H1 (cell line): ENCODE measurements around the gene ZNF528. TPM values are rescaled to one million over a fixed set of nuclear protein-coding genes. Genes with fewer than 3 reads are reported as not detected.

Source experiments
- CTCF ChIA-PET: fragments of 300-600 bp; sonication (Branson Sonifier 250); formaldehyde crosslinking; loops from one replicate; lab custom pipeline; 2021; ENCODE audit not compliant: partially characterized antibody; lab: Charles Lee
- POLR2A ChIA-PET: fragments of 300-600 bp; sonication (Branson Sonifier 250); formaldehyde crosslinking; loops from one replicate; lab custom pipeline; 2021; ENCODE audit warnings: inconsistent platforms; ENCODE audit not compliant: partially characterized antibody; lab: Charles Lee
- DNase-seq, 2 experiments: peaks; one replicate each; pipeline versions ENCODE4 v3.0.0 to v3.0.0-alpha.2; 2010 to 2022; ENCODE audit warnings: low spot score in 2 of 2, low read depth in 1 of 2, mixed read lengths in 1 of 2
- FAIRE-seq: peaks from 2 replicates; lab custom pipeline; 2011; peaks lifted over from hg19 to GRCh38; lab: Jason Lieb, UNC
- H2AFZ ChIP-seq: 2 replicates; pipeline ENCODE4 v1.8.1; 2012; ENCODE audit warnings: low read length, inconsistent platforms
- H2AK5ac ChIP-seq: 2 replicates; pipeline ENCODE4 v1.6.1; 2013; ENCODE audit warnings: low read depth, low read length
- H2BK120ac ChIP-seq: replicated peaks from 2 replicates; pipeline ENCODE3; 2013; ENCODE audit warnings: low read depth, low read length, inconsistent platforms
- H2BK12ac ChIP-seq: 2 replicates; pipeline ENCODE4 v1.6.1; 2013; ENCODE audit warnings: low read depth, low read length
- H2BK15ac ChIP-seq: 2 replicates; pipeline ENCODE4 v1.6.1; 2013; ENCODE audit warnings: low read length
- H2BK20ac ChIP-seq: 2 replicates; pipeline ENCODE4 v1.6.1; 2013; ENCODE audit warnings: low read length
- H2BK5ac ChIP-seq: 2 replicates; pipeline ENCODE4 v1.6.1; 2013; ENCODE audit warnings: low read depth, low read length
- H3K14ac ChIP-seq: 2 replicates; pipeline ENCODE4 v1.6.1; 2013; ENCODE audit warnings: inconsistent platforms; ENCODE audit not compliant: insufficient read length
- H3K18ac ChIP-seq: 2 replicates; pipeline ENCODE4 v1.6.1; 2013; ENCODE audit warnings: low read length; ENCODE audit errors: extremely low read depth
- H3K23ac ChIP-seq: 2 replicates; pipeline ENCODE4 v1.6.1; 2013; ENCODE audit warnings: inconsistent platforms; ENCODE audit not compliant: insufficient read length
- H3K23me2 ChIP-seq: 2 replicates; pipeline ENCODE4 v1.6.1; 2013; ENCODE audit warnings: low read depth, low read length
- H3K27ac ChIP-seq: 2 replicates; pipeline ENCODE4 v1.6.1; 2011; ENCODE audit warnings: low read depth, low read length, inconsistent platforms
- H3K27me3 ChIP-seq, 4 experiments: replicated peaks in 1 of 4; 1 replicate in 1 of 4; 2 replicates in 3 of 4; pipeline versions ENCODE4 v1.6.1 to v1.8.1; 2011 to 2013; ENCODE audit warnings: low read length in 3 of 4, mild to moderate bottlenecking in 3 of 4, inconsistent platforms in 2 of 4, mixed read lengths in 2 of 4, moderate library complexity in 1 of 4; ENCODE audit not compliant: control insufficient read depth in 3 of 4, insufficient read depth in 3 of 4; ENCODE audit errors: extremely low read depth in 1 of 4
- H3K36me3 ChIP-seq, 4 experiments: 2 replicates each; pipeline versions ENCODE4 v1.6.1 to v1.8.1; 2011 to 2013; ENCODE audit warnings: mild to moderate bottlenecking in 4 of 4, low read length in 3 of 4, moderate library complexity in 2 of 4, control low read depth in 1 of 4, inconsistent platforms in 1 of 4; ENCODE audit not compliant: insufficient read depth in 4 of 4, control insufficient read depth in 2 of 4
- H3K4ac ChIP-seq: replicated peaks from 2 replicates; pipeline ENCODE3; 2013; ENCODE audit warnings: low read length, low read depth, mixed read lengths, inconsistent platforms; ENCODE audit not compliant: insufficient read length
- H3K4me1 ChIP-seq, 4 experiments: replicated peaks in 1 of 4; 1 replicate in 1 of 4; 2 replicates in 3 of 4; pipeline versions ENCODE4 v1.6.1 to v1.8.1; 2011 to 2013; ENCODE audit warnings: low read length in 3 of 4, inconsistent platforms in 2 of 4, mixed read lengths in 1 of 4; ENCODE audit not compliant: insufficient read depth in 4 of 4, control insufficient read depth in 3 of 4
- H3K4me2 ChIP-seq, 2 experiments: 2 replicates each; pipeline versions ENCODE4 v1.6.1 to v1.8.1; 2011 to 2013; ENCODE audit warnings: low read depth in 2 of 2, low read length in 2 of 2, control low read depth in 1 of 2, inconsistent platforms in 1 of 2, mild to moderate bottlenecking in 1 of 2; ENCODE audit not compliant: insufficient read depth in 1 of 2
- H3K4me3 ChIP-seq, 4 experiments: fragments of 200-600, 300-600 bp in 1 of 4; sonication (generic), shearing (Covaris generic), sonication (Bioruptor Twin) in 1 of 4; 2 replicates each; pipeline versions ENCODE4 v1.5.1 to v1.8.1; 2011 to 2016; ENCODE audit warnings: low read length in 4 of 4, low read depth in 3 of 4, control low read depth in 2 of 4, inconsistent platforms in 2 of 4, mild to moderate bottlenecking in 2 of 4, mixed read lengths in 1 of 4, moderate library complexity in 1 of 4; ENCODE audit not compliant: insufficient read depth in 2 of 4; ENCODE audit errors: extremely low read depth in 1 of 4
- H3K56ac ChIP-seq: replicated peaks from 2 replicates; pipeline ENCODE3; 2013; ENCODE audit warnings: low read depth, mild to moderate bottlenecking, mixed read lengths, low read length, inconsistent platforms; ENCODE audit not compliant: insufficient read length
- H3K79me1 ChIP-seq: 2 replicates; pipeline ENCODE4 v1.6.1; 2013; ENCODE audit warnings: low read depth, low read length, control low read depth
- H3K79me2 ChIP-seq, 2 experiments: 2 replicates each; pipeline versions ENCODE4 v1.6.1 to v1.8.1; 2012 to 2013; ENCODE audit warnings: low read length in 2 of 2, mild to moderate bottlenecking in 2 of 2, inconsistent platforms in 1 of 2; ENCODE audit not compliant: insufficient read depth in 2 of 2, control insufficient read depth in 1 of 2
- H3K9ac ChIP-seq, 4 experiments: replicated peaks in 1 of 4; 1 replicate in 1 of 4; 2 replicates in 3 of 4; pipeline versions ENCODE4 v1.6.1 to v1.8.1; 2011 to 2013; ENCODE audit warnings: low read depth in 3 of 4, low read length in 3 of 4, control low read depth in 2 of 4, mild to moderate bottlenecking in 2 of 4, moderate library complexity in 2 of 4, inconsistent platforms in 1 of 4; ENCODE audit errors: extremely low read depth in 1 of 4
- H3K9me3 ChIP-seq, 2 experiments: 2 replicates each; pipeline versions ENCODE4 v1.6.1 to v1.8.1; 2012 to 2013; ENCODE audit warnings: mild to moderate bottlenecking in 2 of 2, moderate library complexity in 2 of 2, control low read depth in 1 of 2, inconsistent platforms in 1 of 2, low read depth in 1 of 2, low read length in 1 of 2, mixed read lengths in 1 of 2; ENCODE audit not compliant: insufficient read depth in 2 of 2
- H4K20me1 ChIP-seq, 2 experiments: replicated peaks in 1 of 2; 2 replicates each; pipeline versions ENCODE3 to v1.8.1; 2011 to 2013; ENCODE audit warnings: inconsistent platforms in 2 of 2, low read length in 2 of 2, mild to moderate bottlenecking in 1 of 2; ENCODE audit not compliant: insufficient read depth in 2 of 2, control insufficient read depth in 1 of 2
- H4K5ac ChIP-seq: 2 replicates; pipeline ENCODE4 v1.6.1; 2013; ENCODE audit warnings: low read length, low read depth, mixed read lengths, inconsistent platforms; ENCODE audit not compliant: insufficient read length
- H4K8ac ChIP-seq: 2 replicates; pipeline ENCODE4 v1.8.0; 2013; ENCODE audit warnings: mild to moderate bottlenecking, moderate library complexity, low read length, inconsistent platforms; ENCODE audit not compliant: insufficient read depth; ENCODE audit errors: extremely low read depth
- H4K91ac ChIP-seq: replicated peaks from 2 replicates; pipeline ENCODE3; 2013; ENCODE audit warnings: low read length, mixed read lengths, inconsistent platforms; ENCODE audit not compliant: insufficient read length
- EP300 ChIP-seq, 2 experiments: IDR thresholded peaks; 1 replicate in 1 of 2; 2 replicates in 1 of 2; pipeline ENCODE4 v1.6.1; 2011 to 2012; ENCODE audit warnings: low read depth in 2 of 2, low read length in 2 of 2, mild to moderate bottlenecking in 2 of 2, borderline replicate concordance in 1 of 2, inconsistent platforms in 1 of 2, moderate library complexity in 1 of 2
- JUND ChIP-seq: IDR thresholded peaks from 2 replicates; pipeline ENCODE4 v1.6.1; 2011; ENCODE audit warnings: mild to moderate bottlenecking, improper control_type of control experiment, low read length
- MAFK ChIP-seq: IDR thresholded peaks from 2 replicates; pipeline ENCODE4 v1.6.1; 2012; ENCODE audit warnings: low read depth, mild to moderate bottlenecking, improper control_type of control experiment, low read length
- SUZ12 ChIP-seq: fragments of 200-600 bp; sonication (generic); IDR thresholded peaks from 2 replicates; pipeline ENCODE4 v1.6.1; 2012; ENCODE audit warnings: mild to moderate bottlenecking, inconsistent platforms, low read length, moderate library complexity, mixed read lengths
- TAF7 ChIP-seq: optimal IDR thresholded peaks from 2 replicates; pipeline ENCODE3; 2011; ENCODE audit warnings: low read depth, mild to moderate bottlenecking, inconsistent platforms, low read length, moderate library complexity, borderline replicate concordance
- WGBS, 2 experiments: shearing (Covaris generic) in 1 of 2; methylation state at CpG; one replicate each; pipeline versions ENCODE4 v1.1.6 to v1.1.7; 2013 to 2015; ENCODE audit warnings: low lambda C conversion rate in 2 of 2, mixed read lengths in 2 of 2, inconsistent platforms in 1 of 2, low coverage in 1 of 2, missing lambda C conversion rate in 1 of 2; ENCODE audit not compliant: insufficient replicate concordance in 2 of 2, insufficient coverage in 1 of 2, insufficient read length in 1 of 2; ENCODE audit errors: extremely low coverage in 1 of 2, missing lambda C conversion rate in 1 of 2; 5-methylcytosine and 5-hydroxymethylcytosine counted together
- polyA plus RNA-seq, 7 experiments: library from polyadenylated mRNA; depleted of rRNA in 3 of 7; stranded (reverse) in 5 of 7; unstranded in 2 of 7; fragments of >200 nt in 5 of 7; fragments of 200-250 nt in 2 of 7; gene quantifications; 1 replicate in 5 of 7; 2 replicates in 1 of 7; 4 replicates in 1 of 7; pipeline versions ENCODE4 v1.2.1 to v1.2.3, GENCODE V29; 2011 to 2013; ENCODE audit warnings: missing spikeins in 2 of 7, mixed read lengths in 2 of 7
- total RNA-seq: library from RNA; stranded (reverse); fragmentation: NEBNext Ultra II Directional; extraction: Animal tissue kit (Norgen Biotek cat#: 25700); gene quantifications from 2 replicates; pipeline ENCODE4 v1.2.1, GENCODE V29; 2021

ZNF528 gene
- total and polyA plus RNA-seq, 2 of the 8 experiments (the other 6 are each of a cell fraction or from before 2014, with no cell fraction given): 0.58 to 4.2 TPM

GRCh38 chr19:52444506-52444905, 46.9 kb downstream of the ZNF528 start:
- Histone ChIP-seq H3K4me2 (no peak overlapping the region), H4K20me1 (no peaks in the 10 kb centered on the region), H3K27ac (no peak overlapping the region), H3K9ac (no peak overlapping the region), H3K79me1 (no peaks in the 10 kb centered on the region), H2AFZ (no peak overlapping the region), H2BK5ac (no peak overlapping the region), H3K4me3 (no peak overlapping the region), H2AK5ac (no peak overlapping the region), H3K23ac (no peak overlapping the region), H3K4me1 (no peaks in the 10 kb centered on the region), H2BK20ac (no peak overlapping the region), H3K56ac (no peak overlapping the region), H4K5ac (no peak overlapping the region), H4K91ac (no peak overlapping the region), H2BK12ac (no peak overlapping the region), H3K23me2 (no peaks in the 10 kb centered on the region), H3K79me2 (no peaks in the 10 kb centered on the region), H3K27me3 (no peaks in the 10 kb centered on the region), H3K18ac (no peak overlapping the region), H3K9me3 (peaks cover 48 to 63% of the 10 kb centered on the region in 2 experiments), H3K36me3 (no peaks in the 10 kb centered on the region), H2BK120ac (no peak overlapping the region), H4K8ac (no peak overlapping the region), H3K4ac (no peak overlapping the region), H2BK15ac (no peak overlapping the region), H3K14ac (no peak overlapping the region)
- CTCF ChIA-PET: interaction anchor here (1.0 kb wide), 1 partner anchor 21 kb away, joined by 3 read pairs; no protein-coding TSS in a partner anchor
- FAIRE-seq: no peak
- POLR2A ChIA-PET: interaction anchor here (1.0 kb wide), 1 partner anchor 9 kb away, joined by 3 read pairs; the partner anchor contains the start of gene ZNF578
- 60% methylated on average over 2 of the region's 2 CpGs; no CpG with 5 or more reads in 1 of the 2 experiments for WGBS, 2 experiments
- DNase-seq: no peak
- TF ChIP-seq TAF7: no peak
- TF ChIP-seq EP300 (IDR thresholded peaks at IDR 0.05; ENCODE audit: borderline replicate concordance in 1 of 2, low read depth in 2 of 2, low read length in 2 of 2): no peak
- TF ChIP-seq MAFK: no peak
- TF ChIP-seq JUND: no peak
- TF ChIP-seq SUZ12: no peak
